ENCODE measurements around the gene AGO4.
"Not testable (repeated sequence)": the region's sequence is repeated elsewhere in the genome, so short reads cannot be mapped to it uniquely, and the experiment has no call there.

The AGO4 gene

DNA sequence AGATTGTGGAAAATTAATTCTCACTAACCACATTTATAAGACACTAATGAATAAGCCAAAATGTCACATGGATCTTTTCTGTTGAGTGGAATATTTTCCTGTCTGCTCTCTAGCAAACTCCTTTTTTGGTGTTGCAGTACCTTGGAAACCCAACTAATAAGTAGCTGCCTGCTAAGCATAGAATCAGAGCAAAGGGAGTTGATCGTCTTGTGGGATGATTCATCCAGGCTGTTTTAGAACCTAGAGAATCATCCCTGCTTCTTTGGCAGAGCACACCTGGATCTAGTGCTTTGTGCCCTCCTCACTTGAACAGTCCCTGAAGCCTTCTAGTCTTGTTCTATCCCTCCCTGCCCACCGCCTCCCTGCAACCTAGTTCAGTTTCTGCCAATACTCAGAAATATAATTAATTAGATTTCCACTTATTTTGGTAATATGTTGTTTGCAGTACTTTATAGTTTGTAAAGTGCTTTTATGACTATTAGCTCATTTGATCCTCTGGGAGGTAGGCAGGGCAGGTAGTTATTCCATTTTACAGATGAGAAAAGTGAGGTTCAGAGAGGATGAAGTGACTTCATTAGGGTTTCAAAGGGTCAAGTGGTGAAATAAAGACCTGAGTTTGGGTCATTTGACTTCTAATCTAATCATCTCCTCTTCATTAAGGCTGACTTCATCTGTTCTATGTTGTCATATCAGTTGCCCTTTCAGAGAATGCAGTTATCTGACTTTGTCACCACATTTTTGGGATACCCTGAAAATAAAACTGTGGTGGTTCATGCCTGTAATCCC is 2.5 kb downstream of the AGO4 start:
- DNase-seq (ENCODE audit: low read depth in 2 of 3, low spot score in 2 of 3): no peak

DNA sequence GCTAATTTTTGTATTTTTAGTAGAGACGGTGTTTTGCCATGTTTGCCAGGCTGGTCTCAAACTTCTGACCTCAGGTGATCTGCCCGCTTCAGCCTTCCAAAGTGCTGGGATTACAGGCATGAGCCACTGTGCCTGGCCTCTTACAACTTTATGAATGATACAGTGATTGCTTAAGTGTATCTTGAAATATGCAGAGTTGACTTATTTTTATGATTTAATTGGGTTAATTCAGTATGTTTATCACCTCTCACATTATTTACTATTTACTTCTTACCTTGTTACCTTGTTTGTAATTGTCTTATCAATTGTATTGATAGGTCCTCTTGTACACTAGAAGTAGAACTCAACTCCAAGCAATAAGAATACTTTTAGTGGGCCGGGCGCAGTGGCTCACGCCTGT is 4.9 kb downstream of the AGO4 start:
- not testable (repeated sequence) for DNase-seq (ENCODE audit: low read depth in 2 of 3, low spot score in 2 of 3)

DNA sequence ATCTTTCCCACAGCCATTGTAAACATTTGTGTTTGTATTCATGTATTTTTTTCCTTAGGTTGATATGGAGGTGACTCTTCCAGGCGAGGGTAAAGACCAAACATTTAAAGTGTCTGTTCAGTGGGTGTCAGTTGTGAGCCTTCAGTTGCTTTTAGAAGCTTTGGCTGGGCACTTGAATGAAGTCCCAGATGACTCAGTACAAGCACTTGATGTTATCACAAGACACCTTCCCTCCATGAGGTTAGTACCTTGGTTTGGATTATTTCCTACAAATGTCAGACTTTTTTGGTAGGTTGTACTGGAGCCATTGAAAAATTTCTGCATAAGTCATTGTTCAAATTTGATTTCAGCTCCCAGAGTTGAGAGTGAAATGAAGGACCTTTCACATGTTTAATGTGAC is 17.4 kb downstream of the AGO4 start:
- DNase-seq (ENCODE audit: low read depth in 2 of 3, low spot score in 2 of 3): no peak

DNA sequence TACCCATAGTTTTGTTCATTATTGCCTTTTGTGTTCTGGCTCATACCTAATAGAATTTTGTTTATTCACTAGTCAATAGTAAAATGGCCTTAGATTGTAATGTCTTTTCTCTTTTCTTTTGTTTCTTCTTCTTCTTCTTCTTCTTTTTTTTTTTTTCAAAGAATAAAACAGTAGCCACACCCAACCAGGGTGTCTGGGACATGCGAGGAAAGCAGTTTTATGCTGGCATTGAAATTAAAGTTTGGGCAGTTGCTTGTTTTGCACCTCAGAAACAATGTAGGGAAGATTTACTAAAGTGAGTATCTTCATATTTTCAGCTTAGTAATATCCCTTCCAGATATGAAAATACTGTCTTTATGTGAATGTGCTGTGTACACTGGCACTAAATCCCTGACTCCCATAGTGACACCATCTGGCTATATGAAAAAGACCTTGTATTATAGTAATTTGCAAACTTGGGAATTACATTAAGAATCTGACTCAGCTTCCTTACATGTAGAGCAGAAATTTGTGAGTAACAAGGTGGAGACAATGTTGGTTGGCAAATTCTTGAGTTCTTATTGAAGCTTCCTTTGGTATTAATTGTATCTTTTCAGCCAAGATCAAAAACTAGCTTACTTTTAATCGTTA is 24.6 kb downstream of the AGO4 start:
- no peak for DNase-seq (ENCODE audit: low read depth in 2 of 3, low spot score in 2 of 3)

DNA sequence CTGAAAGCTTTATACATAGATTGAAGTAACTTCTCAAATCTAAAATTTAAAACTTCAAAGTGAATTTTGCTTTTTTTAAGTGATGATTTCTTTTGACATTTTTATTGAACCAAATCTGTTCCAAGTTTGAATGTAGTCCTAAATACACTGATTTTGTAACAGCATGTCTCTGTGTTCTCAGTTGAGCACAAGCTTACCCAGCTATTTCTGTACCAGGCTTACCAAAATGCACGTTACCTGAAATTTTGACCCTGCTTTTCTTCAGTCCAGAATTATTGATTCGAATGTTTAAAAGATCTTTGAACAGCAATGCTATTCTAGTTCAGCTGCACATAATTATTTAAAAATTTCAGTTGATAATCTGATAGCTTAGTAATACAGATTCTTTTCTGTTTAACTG is 25.6 kb downstream of the AGO4 start:
- DNase-seq (ENCODE audit: low read depth in 2 of 3, low spot score in 2 of 3): no peak

DNA sequence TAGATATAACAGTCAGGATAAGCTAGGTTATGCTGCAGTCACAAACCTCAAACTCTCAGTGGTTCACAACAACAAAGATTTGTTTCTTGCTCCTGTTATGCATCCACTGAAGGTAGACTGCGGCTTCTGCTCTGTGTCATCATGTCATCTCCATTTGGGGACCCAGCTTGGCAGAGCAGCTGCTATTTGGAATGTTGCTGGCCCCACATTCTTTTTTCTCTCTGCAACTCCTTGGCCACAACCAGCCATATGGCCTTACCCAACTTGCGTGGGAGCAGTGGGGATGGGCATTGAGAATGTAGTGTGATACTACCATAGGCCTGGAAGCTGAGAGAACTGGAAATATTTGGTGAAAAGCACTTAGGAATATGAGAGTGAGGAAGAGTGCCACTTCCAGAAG is 26.4 kb downstream of the AGO4 start:
- no peak for DNase-seq (ENCODE audit: low read depth in 2 of 3, low spot score in 2 of 3)

DNA sequence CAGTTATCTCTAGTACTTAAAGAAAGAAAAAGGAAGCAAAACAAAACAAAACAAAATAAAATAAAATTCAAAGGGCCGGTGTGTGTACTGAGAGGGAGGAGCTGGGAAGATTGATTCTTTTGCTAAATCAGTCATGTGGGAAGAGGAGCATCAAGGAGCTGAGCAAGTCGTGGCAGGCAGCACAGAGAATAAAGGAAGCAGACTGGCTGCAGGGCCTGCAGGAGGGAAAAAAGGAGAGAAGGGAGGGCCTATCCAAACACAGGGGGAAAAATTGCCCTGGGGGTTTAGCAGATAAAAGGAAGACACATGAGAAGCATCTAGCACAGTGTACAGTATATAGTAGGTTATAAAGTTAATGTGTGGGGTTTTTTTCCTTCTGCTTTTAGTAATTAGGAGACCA is 27.6 kb downstream of the AGO4 start:
- no peak for DNase-seq (ENCODE audit: low read depth in 2 of 3, low spot score in 2 of 3)

DNA sequence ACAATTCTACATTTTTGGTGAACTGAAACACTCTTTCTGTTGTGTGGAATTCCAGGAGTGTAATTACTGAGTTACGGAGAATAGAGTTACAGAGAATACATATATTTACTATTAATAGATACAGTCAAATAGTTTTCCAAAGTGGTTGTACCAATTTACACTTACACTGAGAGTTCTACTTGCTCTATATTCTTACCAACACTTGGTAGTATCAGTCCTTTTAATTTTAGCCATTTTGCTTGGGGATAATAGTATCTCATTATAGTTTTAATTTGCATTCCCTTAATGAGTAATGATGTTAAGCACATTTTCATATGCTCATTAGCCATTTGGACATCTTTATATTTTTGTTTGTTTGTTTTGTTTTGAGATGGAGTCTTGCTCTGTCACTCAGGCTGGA is 28.9 kb downstream of the AGO4 start:
- DNase-seq (ENCODE audit: low read depth in 2 of 3, low spot score in 2 of 3): no peak

DNA sequence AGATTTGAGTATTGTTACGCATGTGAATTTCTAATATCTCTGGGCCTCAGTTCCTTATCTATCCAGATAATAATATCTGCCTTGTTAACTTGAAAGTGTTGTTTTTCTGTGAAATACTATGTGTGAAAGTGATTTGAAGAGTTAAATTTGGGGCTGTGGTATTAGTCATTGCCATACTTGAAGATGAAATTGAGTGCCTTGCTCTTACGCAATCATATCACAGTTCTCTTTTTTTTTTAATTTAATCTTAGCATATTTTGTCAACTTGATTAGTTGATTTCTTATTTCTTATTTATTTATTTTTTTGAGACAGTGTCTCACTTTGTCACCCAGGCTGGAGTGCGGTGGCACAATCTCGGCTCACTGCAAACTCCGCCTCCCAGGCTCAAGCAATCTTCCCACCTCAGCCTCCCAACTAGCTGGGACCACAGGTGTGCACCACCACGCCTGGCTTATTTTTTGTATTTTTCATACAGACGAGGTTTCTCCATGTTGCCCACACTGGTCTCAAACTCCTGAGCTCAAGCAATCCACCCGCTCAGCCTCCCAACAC is 31.0 kb downstream of the AGO4 start:
- no peak for DNase-seq (ENCODE audit: low read depth in 2 of 3, low spot score in 2 of 3)

DNA sequence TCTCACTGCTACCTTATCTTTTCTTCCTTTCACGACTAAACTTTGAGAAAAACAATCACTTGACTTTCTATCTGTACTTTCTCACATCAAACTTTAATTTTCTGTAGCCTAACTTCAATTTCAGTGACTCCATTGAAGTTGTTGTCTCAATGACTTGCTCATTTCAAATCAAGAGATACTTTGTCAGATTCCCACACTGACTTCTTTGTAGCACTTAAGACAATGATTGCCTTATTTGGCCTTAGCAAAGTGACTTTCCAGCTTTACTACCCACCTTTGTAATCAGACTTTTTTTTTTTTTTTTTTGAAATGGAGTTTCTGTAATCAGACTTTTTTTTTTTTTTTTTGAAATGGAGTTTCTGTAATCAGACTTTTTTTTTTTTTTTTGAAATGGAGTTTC is 37.0 kb downstream of the AGO4 start:
- no peak for DNase-seq (ENCODE audit: low read depth in 2 of 3, low spot score in 2 of 3)

DNA sequence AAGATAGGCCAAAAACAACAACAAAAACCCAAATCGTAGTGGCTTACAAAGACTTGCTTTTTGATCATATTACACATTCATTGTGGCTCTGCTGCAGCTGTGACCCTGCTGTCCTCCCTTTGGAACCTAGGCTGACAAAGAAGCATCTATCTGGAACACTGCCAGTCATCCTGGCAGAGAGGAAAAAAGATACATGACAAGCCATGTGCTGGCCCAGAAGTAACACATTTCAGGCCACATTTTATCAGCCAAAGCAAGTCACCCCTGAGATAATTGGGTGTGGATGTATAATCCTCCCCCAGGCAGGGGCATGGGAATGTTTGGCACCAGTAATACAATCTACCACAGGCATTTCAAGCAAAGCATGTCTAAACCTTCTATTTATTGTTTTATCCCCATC is 38.0 kb downstream of the AGO4 start:
- DNase-seq (ENCODE audit: low read depth in 2 of 3, low spot score in 2 of 3): no peak

DNA sequence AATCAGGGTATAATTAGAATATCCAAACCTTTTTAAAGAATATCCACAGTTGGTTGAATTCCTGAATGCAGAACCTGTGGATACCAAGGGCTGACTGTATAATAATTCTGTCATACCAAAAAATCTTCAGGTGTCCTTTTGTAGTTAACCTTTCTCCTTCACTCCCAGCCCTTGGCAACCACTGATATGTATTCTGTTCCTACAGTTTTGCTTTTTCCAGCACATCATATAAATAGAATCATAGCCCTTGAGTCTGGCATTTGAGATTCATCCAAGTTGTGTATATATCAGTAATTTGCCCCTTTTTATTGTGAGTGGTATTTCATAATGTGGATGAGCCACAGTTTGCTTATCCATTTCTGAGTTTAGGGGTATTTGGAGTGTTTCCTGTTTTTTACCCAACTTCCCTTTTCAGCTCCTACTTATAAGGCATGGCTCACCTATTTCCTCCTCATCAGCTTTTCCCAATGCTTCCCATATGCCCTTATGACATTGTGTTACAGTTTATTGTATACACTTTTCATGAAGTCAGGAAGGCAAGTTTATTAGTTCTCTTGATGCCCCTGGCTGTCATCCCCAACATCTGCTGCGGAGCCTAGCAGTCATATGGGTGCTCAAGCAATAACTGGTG is 40.2 kb downstream of the AGO4 start:
- no peak for DNase-seq (ENCODE audit: low read depth in 2 of 3, low spot score in 2 of 3)

DNA sequence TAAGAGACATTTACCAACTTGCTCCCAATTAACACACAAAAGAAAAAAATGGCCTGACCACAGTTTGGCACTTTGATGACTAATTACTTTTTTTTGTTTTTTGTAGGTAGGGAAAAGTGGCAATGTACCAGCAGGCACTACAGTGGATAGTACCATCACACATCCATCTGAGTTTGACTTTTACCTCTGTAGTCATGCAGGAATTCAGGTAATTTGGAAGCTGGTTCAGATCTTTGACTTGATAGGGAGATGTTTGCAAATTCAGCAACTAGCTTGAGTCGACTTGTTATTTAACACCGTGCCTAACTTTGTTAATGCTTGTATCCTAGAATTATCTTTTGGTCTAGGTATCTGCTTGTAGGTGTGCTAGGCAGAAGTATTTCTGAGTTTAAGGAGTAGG is 42.2 kb downstream of the AGO4 start:
- no peak for DNase-seq (ENCODE audit: low read depth in 2 of 3, low spot score in 2 of 3)

DNA sequence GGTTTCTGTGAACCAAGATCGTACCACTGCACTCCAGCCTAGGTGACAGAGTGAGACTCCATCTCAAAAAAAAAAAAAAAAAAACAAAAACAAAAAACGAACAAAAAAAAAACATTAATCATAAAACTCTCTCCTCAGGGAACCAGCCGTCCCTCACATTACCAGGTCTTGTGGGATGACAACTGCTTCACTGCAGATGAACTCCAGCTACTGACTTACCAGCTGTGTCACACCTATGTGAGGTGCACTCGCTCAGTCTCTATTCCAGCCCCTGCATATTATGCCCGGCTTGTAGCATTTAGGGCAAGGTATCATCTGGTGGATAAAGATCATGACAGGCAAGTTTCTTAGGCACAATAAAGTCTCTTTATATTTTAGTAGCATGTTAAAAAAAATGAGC is 42.9 kb downstream of the AGO4 start:
- DNase-seq (ENCODE audit: low read depth in 2 of 3, low spot score in 2 of 3): no peak

DNA sequence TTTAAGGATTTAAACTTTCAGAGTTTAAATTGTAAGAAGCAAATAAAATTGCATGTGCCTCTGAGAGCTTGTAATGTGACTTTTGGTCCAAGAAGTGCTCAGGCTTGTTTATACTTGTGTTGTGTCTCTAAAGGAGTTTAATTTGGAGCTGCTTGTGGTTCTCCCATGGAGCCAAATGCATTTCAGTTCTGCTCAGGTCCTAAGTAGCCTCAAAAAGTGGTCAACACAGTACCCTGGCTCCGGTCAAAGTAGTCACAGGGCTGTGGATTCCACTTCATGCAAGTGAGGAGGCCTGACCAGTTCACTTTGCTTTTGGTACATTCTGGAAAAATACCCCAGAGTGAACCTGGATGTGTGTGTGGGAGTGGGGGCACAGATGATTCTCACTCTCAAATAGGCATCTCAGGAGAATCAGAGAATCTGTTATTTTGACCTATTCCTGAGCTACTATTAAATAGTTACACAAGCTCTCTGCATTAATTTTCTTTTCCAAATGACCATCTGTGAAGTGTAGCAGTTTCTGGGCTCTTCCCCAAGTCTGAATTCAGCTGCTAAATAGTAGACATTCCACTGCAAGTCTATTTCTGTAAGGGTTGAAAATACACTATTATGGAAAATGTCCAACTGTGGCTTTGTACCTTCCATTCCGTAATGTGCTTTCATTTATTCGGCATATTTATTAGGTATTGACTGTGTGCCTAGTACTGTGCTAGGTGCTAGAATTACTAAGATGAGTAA is 43.5 kb downstream of the AGO4 start:
- no peak for DNase-seq (ENCODE audit: low read depth in 2 of 3, low spot score in 2 of 3)

DNA sequence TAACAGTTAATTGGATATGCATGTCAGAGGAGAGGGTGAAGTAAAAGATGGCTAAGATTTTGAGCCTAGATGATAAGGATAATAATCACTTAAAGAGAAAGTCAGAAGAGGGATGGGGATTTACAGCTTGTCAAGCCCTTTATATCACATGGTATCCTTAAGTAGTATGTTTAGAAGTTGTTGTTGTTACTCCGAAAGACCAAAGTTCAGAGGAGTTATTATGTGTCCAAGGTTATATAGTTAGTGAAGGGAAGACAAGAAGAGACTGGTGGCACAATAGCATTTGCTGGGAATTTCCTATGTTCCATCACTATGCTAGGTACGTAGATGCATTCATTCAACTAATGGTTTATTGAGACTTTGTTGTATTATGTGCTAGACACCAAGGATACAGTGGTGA is 44.4 kb downstream of the AGO4 start:
- DNase-seq (ENCODE audit: low read depth in 2 of 3, low spot score in 2 of 3): no peak

DNA sequence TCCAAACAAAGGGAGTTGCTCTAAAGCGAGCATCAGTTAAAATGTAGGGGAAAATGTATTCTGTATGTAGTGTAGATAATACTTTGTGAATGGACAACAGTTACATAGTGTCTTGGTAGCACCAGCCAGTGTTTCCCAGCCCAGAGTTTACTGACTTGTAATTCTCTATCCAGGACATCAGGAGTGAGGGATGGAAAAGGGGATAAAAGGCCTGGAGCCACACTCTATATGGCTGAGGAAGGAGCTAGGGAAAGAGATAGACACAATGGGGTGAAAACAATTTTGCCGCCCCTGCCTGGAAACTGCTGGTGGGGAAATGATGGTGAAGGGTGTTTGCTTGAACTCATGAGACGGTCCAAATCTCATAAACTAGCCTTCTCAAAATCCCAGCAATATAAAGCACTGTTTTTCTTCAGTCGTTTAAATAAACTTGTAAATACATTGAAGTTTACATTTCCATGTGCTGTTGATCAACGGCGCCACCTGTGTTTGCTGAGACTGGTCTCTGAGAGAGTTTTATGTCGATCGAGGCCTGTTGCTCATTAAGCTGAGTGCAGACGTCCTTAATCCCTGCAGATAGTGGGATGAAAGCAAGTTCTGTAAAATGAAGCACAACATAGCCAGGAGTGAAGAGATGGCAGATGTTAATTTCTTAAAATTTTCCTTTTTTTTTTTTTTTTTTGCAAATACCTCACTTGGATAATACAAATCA is 47.3 kb downstream of the AGO4 start:
- no peak for DNase-seq (ENCODE audit: low read depth in 2 of 3, low spot score in 2 of 3)

DNA sequence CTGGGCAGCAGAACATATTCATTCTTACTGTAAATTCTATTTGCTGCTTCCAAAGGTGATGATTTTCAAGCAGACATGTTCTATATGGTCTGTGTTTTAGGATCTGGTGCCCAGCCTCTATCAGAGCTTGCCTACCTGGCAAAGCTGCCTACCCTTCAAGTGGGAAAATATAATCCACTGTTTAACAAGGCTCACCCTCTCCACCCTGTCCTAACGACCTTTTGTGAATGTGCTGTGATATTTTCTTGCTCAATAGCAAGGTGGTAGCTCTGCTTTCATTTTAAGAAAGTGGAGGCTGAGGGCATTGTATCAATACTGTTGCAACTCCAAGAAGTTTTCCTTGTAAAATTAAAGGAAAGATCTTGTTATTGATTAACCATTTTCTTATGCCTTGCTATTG is 49.1 kb downstream of the AGO4 start:
- no peak for DNase-seq (ENCODE audit: low read depth in 2 of 3, low spot score in 2 of 3)

DNA sequence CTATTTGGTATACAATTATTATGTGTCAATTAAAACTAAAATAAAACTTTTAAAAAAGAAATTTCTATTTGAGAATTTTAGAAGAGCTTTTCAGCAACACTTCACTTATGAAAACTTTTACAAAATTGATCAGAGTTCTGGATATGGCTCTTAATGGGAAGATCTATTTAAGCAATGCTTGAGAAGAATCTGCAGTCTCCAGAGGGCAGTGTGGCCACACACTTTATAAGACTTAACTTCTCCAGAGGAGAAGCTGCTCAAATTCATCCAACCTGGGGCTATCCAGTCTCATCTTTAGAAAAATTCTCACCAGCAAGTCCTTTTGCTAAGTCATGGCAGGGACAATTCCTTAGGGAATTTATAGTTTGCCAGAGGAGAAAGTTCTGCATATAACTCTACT is 50.0 kb downstream of the AGO4 start:
- no peak for DNase-seq (ENCODE audit: low read depth in 2 of 3, low spot score in 2 of 3)

DNA sequence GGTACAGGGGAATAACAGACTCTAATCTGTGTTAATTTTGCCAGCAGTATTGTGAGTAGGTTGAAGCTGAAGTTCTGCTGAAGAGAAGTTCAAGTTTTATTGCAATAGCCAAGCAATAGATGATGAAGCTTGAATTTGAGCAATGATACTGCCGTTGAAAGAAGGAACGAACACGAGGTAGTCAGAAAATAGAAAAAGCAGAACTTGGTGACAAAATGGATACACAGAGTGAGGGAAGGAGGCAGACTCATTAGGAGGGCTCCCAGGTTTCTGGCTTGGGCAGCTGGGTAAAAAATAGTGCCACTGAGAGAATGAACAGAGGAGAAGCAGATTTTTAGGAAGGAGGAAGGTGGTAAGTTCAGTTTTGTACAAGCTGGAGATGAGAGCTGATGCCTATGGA is 52.9 kb downstream of the AGO4 start:
- DNase-seq (ENCODE audit: low read depth in 2 of 3, low spot score in 2 of 3): no peak

DNA sequence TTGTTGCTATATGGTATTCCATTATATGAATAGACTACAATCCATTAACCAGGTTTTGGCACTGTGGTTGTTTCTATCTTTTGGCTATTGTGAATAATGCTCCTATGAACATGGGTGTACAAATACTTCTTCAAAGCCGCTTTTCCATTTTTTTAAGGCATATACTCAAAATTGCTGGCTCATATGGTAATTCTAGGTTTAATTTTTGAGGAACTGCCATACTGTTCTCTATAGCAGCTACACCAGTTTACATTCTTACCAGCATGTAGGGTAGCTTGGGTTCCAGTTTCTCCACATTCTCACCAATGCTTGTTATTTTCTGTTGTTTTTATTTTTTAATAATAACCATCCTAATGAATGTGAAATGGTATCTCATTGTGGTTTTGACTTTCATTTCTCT is 55.3 kb downstream of the AGO4 start:
- DNase-seq (ENCODE audit: low read depth in 2 of 3, low spot score in 2 of 3): no peak

Data from activated CD8-positive, alpha-beta memory T cell treated with anti-CD3 and anti-CD28 coated beads for 48 hours (primary cell).